ENCODE measurements around the gene COQ10A. TPM values are rescaled to one million over a fixed set of nuclear protein-coding genes. Genes with fewer than 3 reads are reported as not detected.

Gene COQ10A
- total and polyA plus RNA-seq, 2 donors (not counting 3 experiments of a cell fraction or from before 2014, with no cell fraction given), result 14.7 to 32.4 TPM

GRCh38 chr12:56315249-56315621 is 48.5 kb downstream of the COQ10A start:
- dilution Hi-C loops (cut with MboI; ENCODE audit: extremely low pct_ligation_motif_present, low sequenced_read_pairs), result no loop called here
- BruUV-seq (replicated peaks), result TSS peak; percentile 51
- Histone ChIP-seq H3K36me3 (ENCODE audit: control insufficient read depth in 2 of 2, extremely low read depth in 1 of 2, insufficient read depth in 2 of 2, low read length in 2 of 2) (peaks cover 3 to 5% of the 10 kb centered on the region in 2 experiments), H3K9me1 (replicated peaks; ENCODE audit: control insufficient read depth, extremely low read depth, insufficient read depth, low read length) (no peaks in the 10 kb centered on the region), H3K9ac (replicated peaks; ENCODE audit: extremely low read depth, insufficient read depth, low read length) (peak overlapping the region; percentile 69), H3K4me1 (ENCODE audit: control insufficient read depth, extremely low read depth, insufficient read depth, low read length) (peaks cover 9% of the 10 kb centered on the region), H3K4me3 (replicated peaks in 1 of 3; ENCODE audit: insufficient read depth in 1 of 3, low read depth in 1 of 3, low read length in 3 of 3) (peak overlapping the region; percentile 7 to 70 (median 57)), H3K27me3 (ENCODE audit: control insufficient read depth in 2 of 2, insufficient read depth in 2 of 2, low read length in 2 of 2) (no peaks in the 10 kb centered on the region), H3K79me2 (ENCODE audit: control insufficient read depth, insufficient read depth, low read length) (peaks cover 13% of the 10 kb centered on the region), H2AFZ (ENCODE audit: low read depth, low read length) (peak overlapping the region; percentile 72), H3K4me2 (ENCODE audit: insufficient read depth, low read length) (peak overlapping the region; percentile 56), H3K27ac (ENCODE audit: insufficient read depth, low read depth, low read length) (peak overlapping the region; percentile 63), H3K9me3 (replicated peaks; ENCODE audit: control insufficient read depth, insufficient read depth, low read length) (no peaks in the 10 kb centered on the region), H4K20me1 (replicated peaks; ENCODE audit: control insufficient read depth, extremely low read depth, insufficient read depth, low read length) (no peaks in the 10 kb centered on the region)
- DNase-seq (ENCODE audit: low read depth, low spot score) (no peak), FAIRE-seq (no peak)
- TF ChIP-seq POLR2AphosphoS5 (IDR thresholded peaks at IDR 0.05; ENCODE audit: insufficient read depth, low read depth, low read length), result no peak
- TF ChIP-seq JUN (IDR thresholded peaks at IDR 0.05; ENCODE audit: borderline replicate concordance, insufficient read depth, insufficient read length, low read depth), result no peak
- TF ChIP-seq, protein P1, sequence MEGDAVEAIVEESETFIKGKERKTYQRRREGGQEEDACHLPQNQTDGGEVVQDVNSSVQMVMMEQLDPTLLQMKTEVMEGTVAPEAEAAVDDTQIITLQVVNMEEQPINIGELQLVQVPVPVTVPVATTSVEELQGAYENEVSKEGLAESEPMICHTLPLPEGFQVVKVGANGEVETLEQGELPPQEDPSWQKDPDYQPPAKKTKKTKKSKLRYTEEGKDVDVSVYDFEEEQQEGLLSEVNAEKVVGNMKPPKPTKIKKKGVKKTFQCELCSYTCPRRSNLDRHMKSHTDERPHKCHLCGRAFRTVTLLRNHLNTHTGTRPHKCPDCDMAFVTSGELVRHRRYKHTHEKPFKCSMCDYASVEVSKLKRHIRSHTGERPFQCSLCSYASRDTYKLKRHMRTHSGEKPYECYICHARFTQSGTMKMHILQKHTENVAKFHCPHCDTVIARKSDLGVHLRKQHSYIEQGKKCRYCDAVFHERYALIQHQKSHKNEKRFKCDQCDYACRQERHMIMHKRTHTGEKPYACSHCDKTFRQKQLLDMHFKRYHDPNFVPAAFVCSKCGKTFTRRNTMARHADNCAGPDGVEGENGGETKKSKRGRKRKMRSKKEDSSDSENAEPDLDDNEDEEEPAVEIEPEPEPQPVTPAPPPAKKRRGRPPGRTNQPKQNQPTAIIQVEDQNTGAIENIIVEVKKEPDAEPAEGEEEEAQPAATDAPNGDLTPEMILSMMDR (IDR thresholded peaks at IDR 0.05; ENCODE audit: extremely low read depth in 1 of 2, insufficient read depth in 1 of 2, low read depth in 1 of 2, low read length in 2 of 2), result no peak
- TF ChIP-seq GATA2 (IDR thresholded peaks at IDR 0.05; ENCODE audit: insufficient read depth, insufficient read length, low read depth, low read length), result no peak
- no peak for TF ChIP-seq MAX (IDR thresholded peaks at IDR 0.05; ENCODE audit: insufficient read depth, insufficient read length)
- no peak for TF ChIP-seq POLR2A (IDR thresholded peaks at IDR 0.05; ENCODE audit: low read depth, low read length)
- intact Hi-C loops (cut with micrococcal nuclease), result no loop called here
- ChIA-PET POLR2A (interaction anchor here (0.8 to 1.7 kb wide), 4 partner anchors 18 to 149 kb away, joined by 4 to 9 read pairs (median 6); partner anchors contain the start of genes PAN2, RNF41 and STAT2), CTCF (interaction anchor here (0.8 to 4.5 kb wide), 7 partner anchors 8 to 148 kb away, joined by 4 to 60 read pairs (median 8); partner anchors contain the start of genes PAN2, SMARCC2, STAT2 and TIMELESS)

Measured in endothelial cell of umbilical vein (primary cell).